ENCODE measurements around the gene STK4.
A peak's percentile ranks its signal among the peaks of the same experiment; 100 is the strongest.

STK4 gene

DNA sequence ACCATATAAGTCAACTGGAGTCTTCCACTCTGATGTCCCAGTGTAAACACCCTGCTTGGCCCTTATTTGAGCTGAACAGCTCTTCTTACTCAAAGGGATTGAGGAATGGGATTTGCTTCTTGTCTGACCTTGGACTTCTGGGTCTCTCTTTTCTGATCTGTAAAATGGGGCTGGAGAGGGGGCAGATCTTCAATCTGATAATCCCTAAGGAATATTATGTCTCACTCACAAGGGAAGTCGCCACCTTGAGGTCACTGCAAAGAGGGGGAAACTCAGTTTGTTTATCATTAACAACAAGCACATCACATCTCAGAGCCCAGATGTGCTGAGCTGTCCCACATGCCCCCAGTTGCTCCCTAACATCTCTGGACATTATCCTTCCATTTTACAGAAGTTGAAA lies 119.6 kb downstream of the STK4 start:
- no peak for DNase-seq (ENCODE audit: low read depth in 3 of 3)

DNA sequence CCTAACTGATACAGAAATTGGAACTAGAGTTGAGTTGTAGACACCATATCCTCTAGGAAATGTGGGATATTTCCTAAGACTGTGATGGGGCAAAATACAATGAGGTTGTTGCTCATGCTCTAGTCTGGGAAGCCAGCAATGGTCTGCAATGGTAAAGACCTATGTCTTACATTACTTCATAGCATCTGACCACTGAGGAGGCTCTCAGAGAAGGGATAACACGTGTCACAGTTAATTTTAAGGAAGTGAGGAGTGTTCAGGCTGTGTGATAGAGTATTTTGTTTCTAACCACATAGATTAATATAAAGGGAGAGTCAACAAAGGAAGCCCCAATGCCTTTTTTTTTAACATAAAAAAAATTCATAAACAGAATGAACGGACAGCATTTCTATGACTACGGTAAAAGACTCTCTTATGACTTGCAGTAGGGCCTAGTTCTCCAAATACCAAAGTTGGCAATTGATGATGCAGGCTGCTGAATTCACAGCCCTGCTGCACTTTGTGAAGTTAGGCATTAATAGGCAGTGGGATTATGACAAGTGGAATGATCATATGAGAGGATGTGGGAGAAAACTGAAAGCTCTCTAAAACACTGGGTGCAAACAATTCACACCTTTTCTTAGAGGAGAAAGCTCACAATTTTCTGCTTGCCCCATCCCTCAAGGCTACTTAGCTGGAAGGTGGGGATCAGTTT lies 120.9 kb downstream of the STK4 start:
- DNase-seq (ENCODE audit: low read depth in 3 of 3), result no peak

DNA sequence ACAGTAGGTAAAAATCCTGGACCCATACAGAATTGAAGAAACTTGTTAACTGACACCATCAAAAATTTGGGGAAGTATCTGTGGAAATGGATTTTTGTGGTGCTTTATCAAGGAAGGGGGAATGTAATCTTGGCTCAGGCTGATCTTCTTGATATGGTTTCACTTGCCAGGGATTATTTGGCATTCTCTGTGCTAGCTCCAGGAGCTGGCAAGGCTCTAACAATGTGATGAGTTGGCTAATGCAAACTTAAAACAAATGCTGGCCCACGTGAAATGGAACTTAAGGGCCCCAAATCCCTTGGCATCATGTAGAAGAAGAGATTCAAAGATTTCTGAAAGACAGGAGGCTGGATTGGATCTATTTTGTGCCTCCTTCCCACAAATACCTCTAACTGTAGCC lies 121.5 kb downstream of the STK4 start:
- DNase-seq (ENCODE audit: low read depth in 3 of 3), result no peak

DNA sequence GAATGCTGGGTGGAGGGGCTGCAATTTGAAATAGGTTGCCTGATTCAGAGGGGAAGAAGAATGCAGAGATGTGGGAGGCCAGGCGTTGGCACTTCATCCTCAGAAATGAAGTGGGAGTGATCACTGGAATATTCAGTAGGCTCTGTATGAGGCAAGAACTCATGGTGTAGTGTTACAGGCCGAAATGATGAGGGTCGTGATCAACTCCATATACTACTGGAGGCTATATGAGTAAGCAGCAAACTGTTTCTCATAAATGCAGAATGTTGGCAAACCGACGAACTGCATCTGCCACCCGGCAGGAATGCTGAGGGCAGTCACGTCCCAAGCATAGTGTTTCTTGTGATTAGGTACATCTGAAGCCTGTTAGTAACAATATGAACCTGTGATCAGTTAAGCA lies 121.9 kb downstream of the STK4 start:
- DNase-seq (ENCODE audit: low read depth in 3 of 3), result no peak

DNA sequence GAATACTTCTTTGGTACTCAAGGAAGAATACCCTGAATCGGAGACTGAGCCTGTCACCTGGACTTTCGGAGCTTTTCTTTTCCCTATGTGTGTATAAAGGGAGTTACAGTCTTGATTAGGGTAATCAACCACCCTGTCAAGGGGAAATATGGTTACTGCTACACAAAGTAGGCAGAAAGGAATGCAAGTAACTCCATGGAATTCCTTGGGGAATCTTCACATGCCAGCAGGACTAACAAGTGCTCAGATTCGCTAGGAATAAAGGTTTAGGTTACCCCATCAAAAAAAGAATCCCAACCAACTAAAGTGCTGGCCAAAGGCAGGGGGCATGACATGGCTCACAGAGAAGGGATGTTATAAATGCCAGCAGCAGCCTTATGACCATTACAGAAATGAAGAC lies 124.2 kb downstream of the STK4 start:
- no peak for DNase-seq (ENCODE audit: low read depth in 3 of 3)

DNA sequence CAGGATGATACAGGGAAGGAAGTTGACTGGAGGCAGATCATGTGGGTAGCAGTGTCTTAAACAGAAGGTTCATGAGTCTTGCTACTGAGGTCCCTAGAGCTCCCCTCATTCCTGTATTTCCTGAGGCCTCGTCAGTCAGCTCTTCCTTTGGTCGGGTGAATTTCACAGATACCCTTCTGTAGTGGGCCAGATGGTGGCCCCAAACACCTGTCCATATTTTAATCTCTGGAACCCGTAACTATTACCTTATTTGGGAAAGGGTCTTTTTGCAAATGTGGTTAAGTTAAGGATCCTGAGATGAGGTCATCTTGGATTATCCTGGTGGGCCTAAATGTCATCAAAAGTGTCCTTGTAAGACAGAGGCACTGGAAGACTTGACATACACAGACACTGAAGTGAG lies 125.1 kb downstream of the STK4 start:
- no peak for DNase-seq (ENCODE audit: low read depth in 3 of 3)

DNA sequence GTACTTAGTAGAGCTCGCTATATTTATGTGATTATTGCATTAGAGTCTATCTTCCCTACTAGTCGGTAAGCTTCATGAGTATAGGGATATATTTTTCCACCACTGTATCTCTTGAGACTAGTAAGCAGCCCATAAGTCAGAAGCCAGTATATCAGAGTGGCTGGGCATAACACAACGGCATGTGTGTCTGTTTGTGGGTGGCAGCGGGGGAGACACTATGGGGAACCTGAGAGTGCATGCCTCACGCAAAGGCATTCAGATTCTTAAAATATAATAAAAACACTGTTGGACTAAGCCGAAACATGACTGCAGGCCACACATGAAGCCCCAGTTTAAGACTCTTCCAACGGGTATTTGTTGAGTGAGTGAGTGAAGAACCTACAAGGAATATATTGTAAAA lies 126.6 kb downstream of the STK4 start:
- no peak for DNase-seq (ENCODE audit: low read depth in 3 of 3)

DNA sequence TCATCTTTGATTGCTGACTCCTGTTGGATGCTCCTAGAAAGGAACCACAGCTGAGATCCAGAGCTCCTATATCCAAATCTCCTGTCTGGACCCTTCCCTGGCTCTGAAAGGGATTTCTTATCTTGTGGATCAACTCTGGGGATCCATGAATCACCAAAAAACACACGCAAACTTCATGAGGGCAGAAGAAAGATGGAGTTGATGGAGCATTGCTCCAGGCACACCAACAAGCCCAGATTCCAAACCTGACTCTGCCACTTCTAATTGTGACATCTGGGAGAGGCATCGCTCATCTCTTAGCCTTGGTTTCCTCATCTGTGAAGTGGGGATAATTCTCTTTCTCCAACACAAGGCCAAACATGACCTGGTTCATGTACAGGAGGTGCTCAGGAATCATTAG lies 127.9 kb downstream of the STK4 start:
- DNase-seq (ENCODE audit: low read depth in 3 of 3), result no peak

DNA sequence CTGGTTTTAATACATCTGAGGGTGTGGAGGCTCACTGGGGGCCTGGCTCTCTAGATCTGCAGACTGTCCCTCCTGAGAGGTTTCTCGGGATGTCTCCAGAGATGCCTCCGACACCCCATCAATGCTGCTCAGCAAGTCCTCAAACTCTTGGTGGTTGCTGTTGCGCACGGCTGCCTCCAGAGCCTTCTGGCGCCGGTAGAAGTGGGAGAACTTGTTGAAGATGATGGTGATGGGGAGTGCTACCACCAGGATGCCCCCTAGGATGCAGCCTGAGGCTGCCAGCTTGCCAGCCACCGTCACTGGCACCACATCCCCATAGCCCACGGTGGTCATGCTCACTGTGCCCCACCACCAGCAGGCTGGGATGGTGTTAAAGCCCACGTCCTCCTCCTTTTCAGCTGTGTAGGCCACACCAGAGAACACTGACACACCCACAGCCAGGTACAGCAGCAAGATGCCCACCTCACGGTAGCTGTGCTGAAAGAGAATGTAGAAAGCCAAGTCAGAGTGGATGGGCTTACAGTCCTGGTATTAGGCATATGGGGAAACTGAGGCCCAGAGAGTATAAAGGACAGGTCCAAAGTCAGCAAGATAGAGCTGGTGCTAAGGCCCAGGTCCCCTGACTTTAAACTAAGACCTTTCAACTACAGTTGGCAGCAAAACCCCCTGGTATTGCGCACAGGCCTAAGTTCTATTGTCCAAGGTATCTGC lies 128.7 kb downstream of the STK4 start:
- DNase-seq (ENCODE audit: low read depth in 3 of 3), result no peak

DNA sequence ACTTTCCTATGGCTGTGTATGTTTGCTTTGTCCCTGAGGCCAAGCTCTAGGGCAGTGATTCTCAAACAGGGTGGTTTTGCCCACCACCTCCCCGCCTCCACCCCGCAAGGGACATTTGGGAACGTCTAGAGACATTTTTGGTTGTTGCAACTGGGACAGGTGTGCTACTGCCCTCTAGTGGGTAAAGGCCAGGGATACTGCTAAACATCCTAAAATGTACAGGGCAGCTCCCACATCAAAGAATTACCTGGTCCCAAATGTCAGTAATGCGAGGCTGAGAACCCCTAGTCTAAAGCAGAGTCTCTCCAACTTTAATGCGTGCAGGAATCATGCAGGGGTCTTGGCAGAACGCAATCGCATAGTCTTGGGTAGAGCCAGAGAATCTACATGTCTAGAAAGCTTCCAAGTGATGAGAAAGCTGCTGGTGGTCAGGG lies 129.5 kb downstream of the STK4 start:
- DNase-seq (ENCODE audit: low read depth in 3 of 3), result peak; percentile 22 to 45 (median 44)

DNA sequence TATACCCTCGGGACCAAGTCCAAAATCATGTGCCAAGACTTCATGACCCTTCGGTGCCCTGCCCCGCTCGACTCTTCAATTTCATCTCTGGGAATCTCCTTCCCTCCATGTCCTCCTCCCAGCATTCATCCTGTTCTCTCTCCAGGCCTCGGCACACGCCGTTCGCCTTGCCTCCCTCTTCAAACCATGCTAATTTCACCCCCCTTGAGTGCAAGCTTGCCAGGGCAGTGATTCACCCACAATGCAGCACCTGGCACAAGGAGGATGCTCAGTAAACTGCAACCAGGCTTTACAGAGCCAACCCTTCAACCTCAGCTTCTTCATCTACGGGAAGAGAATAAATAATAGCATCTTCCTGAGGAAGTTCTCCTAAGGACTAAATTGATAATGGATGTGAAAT lies 130.5 kb downstream of the STK4 start:
- no peak for DNase-seq (ENCODE audit: low read depth in 3 of 3)

DNA sequence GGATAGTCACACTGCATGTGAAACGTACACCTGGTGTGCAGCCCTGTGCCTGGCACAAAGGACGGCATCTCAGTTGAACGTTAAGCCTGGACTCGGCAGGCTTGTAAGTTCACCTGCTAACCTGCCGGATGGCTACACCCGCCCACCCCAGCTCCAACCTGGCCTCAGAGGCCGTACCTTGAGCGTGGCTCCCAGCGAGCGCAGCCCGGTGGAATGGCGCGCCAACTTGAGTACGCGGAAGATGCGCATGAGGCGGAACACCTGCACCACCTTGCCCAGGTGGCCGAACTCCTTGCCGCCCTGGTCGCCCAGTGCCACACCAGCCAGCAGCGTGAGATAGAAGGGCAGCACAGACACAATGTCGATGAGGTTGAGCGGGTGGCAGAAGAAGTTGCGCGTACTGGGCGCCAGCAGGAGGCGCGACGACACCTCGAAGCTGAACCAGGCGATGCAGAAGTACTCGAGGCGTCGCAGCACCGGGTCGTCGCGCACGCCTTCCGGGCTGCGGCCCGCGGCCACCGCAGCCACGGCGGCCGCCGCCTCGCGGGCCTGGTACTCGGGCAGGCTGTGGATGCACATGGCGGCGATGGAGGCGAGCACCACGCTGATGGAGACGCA lies 131.3 kb downstream of the STK4 start:
- DNase-seq (ENCODE audit: low read depth in 3 of 3), result peak in 1 of 3 experiments; percentile 55

DNA sequence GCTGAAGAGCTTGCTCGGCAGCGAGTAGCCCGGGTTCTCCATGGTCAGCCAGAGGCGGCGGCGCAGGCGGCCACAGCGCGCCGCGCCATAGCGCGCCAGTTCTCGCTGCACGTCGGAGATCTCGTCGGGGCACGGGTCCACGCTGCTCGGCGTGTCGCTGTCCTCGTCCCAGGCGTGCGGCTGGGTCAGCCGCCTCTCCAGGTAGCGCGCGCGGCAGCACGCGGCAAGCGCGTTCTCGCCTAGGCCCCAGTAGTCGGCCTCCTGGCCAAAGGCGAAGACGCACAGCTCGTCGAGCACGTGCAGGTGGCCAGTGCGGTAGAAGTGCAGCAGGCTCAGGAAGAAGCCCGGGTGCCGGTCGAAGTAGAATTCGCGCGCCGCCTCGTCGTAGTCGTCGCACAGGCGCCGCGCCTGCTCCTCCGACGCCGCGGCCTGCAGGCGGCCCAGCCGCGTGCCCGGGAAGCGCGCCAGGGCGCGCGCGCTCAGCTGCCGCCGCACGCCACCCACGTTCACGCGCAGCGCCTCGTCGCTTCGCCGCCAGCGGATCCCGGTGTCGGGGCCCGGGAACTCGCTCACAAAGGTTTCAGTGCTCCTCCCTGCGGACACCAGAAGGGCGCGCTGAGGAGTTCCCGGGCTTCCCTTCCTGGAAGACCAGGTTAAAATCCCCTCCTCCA lies 131.9 kb downstream of the STK4 start:
- peak in 1 of 3 experiments; percentile 35 for DNase-seq (ENCODE audit: low read depth in 3 of 3)

DNA sequence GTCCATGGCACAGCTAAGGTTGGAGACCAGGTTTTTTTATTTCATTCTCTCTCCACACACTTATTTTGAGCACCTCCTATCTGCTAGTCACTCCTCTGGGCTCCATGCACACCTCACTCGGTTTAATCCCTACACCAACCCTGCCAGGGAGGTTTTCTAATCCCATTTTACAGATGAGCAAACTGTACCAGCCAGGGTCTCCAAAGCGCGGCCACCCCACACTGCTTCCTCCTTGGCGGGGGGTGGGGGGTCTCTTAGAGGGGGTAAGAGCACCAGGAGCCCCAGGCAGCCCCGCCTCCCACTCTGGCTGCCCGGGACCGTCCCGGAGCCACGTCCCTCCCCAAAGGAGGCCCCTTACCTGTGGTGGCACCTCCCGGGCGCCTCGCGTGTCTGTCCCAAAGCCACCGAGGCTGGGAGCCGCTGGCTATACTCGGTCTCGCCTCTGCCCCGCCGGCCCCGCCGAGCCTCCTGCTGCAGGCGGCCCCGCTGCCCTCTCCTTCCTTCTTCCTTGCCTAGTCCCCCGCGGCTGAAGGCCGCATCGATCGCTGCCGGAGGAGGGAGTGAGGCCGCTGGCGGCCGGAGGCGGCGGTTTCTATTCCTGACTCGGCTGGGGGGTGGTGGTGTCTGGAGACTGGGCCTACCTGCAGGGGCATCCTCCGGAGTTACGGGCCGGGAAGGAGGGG lies 134.4 kb downstream of the STK4 start, which contains the start of gene KCNS1:
Gene KCNS1 (minus strand): TSS at position 565 of the 683 bp plus-strand sequence. CDS start 1,891 bp downstream, outside the sequence.
- no peak for DNase-seq (ENCODE audit: low read depth in 3 of 3)

DNA sequence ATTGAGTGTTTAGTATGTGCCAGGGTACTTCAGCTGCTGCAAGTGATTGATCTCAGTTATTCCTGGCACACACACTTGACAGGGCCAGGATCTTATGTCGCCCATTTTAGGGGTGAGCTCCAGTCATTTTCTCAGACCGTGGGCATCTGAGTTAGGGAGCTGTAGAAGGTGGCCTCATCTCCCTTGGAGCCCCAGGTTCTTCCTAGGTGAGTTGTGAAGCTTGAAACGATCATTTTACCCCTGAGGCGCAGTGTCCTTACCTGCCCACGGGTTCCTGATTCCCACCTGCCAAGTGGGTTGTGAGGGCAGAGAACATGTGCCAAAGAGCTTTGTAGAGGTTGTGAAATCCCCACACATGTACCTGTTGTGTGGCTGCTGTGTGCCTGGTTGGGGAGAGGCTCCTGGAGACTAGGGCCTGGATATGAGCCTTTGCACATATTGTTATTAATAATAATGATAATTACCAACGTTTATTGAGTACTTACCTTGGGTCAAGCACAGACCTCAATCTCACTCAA lies 135.1 kb downstream of the STK4 start:
- no peak for DNase-seq (ENCODE audit: low read depth in 3 of 3)

DNA sequence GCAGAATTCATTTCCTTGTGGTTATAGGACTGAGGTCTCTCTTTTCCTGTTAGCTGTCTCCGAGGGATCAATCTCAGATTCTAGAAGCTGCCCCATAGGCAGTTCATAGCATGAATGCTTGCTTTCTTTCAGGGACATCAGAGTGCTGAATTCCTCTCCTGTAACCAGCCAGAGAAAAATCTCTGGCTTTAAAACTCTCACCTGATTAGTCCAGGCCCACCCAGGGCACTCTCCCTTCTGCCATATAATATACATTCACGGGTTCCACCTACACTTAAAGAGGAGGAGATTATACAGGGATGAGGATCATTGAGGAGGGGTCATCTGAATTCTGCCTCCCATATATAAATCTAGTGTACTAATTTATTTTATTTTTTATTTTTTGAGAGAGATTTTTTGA lies 136.8 kb downstream of the STK4 start:
- no peak for DNase-seq (ENCODE audit: low read depth in 3 of 3)

DNA sequence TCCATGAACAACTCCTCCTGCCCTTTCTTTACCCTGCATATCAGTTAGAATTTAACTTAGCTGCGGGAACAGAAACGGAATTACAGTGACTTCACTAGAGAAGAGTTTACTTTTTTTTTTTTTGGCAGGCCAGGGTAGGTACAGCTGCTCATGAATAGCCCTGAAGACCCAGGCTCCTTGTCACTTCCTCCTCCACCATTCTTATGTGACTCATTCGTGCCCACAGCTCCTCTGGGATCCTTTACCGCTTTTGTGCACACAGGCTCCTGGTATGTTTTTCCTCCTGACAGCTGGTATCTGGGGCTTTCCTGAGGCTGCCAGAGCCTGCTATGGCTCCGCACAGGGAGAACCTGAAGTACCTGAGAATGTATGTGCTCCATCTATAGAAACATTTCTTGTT lies 138.5 kb downstream of the STK4 start:
- DNase-seq (ENCODE audit: low read depth in 3 of 3), result no peak

DNA sequence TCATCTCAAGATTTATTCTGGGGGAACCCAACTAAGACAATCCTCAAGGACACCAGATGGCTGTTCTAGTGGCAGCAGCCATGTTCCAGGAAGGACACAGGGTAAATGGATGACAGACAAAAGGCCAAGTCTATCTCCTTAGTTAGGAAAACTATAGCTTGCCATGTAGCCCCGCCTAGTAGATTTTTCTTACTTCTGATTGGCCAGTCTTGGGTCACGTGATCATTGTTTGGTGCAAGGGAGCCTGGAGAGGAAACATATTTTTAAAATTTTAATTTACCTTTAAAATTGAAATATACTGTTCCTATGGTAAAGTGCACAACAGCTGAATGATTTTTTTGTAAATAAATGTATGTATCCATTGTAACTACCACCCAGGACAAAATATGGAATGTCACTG lies 139.0 kb downstream of the STK4 start:
- no peak for DNase-seq (ENCODE audit: low read depth in 3 of 3)

DNA sequence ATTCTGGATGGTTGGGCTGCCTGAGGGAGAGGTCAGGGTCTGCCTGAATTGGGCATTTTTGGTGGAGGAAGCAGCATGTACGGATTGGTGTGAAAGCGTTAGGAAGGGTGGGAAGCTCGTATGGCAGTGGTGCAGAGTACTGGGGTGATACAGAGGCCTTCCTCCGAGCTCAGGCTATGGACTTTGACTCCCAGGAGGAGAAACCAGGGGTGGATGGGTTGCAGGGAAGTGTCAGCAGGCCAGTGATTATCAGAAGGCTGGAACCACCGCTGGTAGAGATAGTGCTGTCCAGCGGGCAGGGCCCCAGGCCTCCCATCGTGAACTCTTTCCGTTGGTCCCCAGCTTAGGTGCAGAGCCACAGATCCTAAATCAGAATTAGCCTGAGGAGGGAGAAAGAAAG lies 143.3 kb downstream of the STK4 start:
- no peak for DNase-seq (ENCODE audit: low read depth in 3 of 3)

DNA sequence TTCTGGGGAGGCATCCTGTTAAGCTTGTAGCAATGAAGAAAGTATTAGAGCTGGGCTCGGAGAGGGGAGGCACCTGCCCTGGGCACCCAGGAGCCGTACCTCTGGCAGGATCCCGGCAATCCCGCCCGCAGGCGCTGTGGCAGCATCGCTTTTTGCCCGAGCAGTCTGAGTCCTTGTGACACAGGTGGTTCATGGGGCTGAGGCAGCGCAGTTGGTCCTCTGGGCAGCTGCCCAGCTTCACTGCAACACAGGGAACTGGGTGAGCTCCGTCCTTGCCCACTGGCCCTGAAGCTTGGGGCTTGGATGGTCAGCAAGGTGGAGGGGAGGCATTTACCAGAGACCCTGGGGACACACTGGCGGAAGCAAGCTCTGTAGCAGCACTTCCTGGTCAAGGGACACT lies 144.0 kb downstream of the STK4 start:
- no peak for DNase-seq (ENCODE audit: low read depth in 3 of 3)

DNA sequence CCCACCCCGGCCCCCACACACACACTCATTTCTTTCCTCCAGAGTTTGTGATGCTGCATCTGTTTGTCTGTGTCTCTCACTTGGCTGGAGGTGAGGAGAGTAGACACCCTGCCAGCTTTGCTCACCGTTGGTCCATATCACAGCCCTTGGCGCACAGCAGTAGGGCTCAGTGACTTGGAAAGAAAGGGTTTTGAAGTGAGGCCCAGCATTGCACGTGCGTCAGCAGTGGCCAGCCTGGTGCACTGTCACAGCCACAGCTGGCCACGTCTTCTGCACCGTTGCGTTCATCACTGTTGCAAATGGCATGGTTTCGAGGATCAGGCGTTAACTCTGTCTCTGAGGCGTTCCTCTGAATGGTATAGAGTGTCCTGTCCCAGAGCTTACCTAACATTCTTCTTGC lies 145.0 kb downstream of the STK4 start:
- DNase-seq (ENCODE audit: low read depth in 3 of 3), result no peak
